Uterus (tissue), 4 donors: Measurements from ENCODE around the gene CFAP97. TPM values are rescaled to one million over a fixed set of nuclear protein-coding genes. Genes with fewer than 3 reads are reported as not detected.

Experiments used
- DNase-seq, 2 donors: peaks; one replicate each; pipeline ENCODE4 v3.0.0-alpha.2; 2019 to 2020
- H3K27ac ChIP-seq, 2 donors: fragments of 200-600 bp; sonication (generic); 1 replicate in 1 of 2; 2 replicates in 1 of 2; pipeline ENCODE4 v1.5.1; 2016 to 2018
- H3K27me3 ChIP-seq, 2 donors: fragments of 200-600 bp; sonication (generic); one replicate each; pipeline ENCODE4 v1.5.1; 2018 to 2019; ENCODE audit warnings: control low read depth in 1 of 2
- H3K36me3 ChIP-seq, 2 donors: fragments of 200-600 bp; sonication (generic); one replicate each; pipeline ENCODE4 v1.5.1; 2019; ENCODE audit warnings: control low read depth in 1 of 2
- H3K4me1 ChIP-seq, 2 donors: fragments of 200-600 bp; sonication (generic); one replicate each; pipeline ENCODE4 v1.5.1; 2018 to 2019; ENCODE audit warnings: control low read depth in 1 of 2
- H3K4me3 ChIP-seq, 2 donors: fragments of 200-600 bp; sonication (generic); 1 replicate in 1 of 2; 2 replicates in 1 of 2; pipeline ENCODE4 v1.5.1; 2018 to 2019; ENCODE audit warnings: mild to moderate bottlenecking in 1 of 2
- H3K9me3 ChIP-seq, 2 donors: fragments of 200-600 bp; sonication (generic); one replicate each; pipeline ENCODE4 v1.5.1; 2019; ENCODE audit warnings: control low read depth in 1 of 2
- POLR2A ChIP-seq, 2 donors: fragments of 450-650 bp; IDR thresholded peaks; one replicate each; pipeline ENCODE4 v1.6.1; 2016; ENCODE audit warnings: antibody characterized with exemption in 2 of 2, mild to moderate bottlenecking in 1 of 2, moderate library complexity in 1 of 2
- intact Hi-C: fragments of 100-400 bp; cut with DNase I; formaldehyde crosslinking; loops from one replicate; pipeline ENCODE4 v1.15.1; 2023; ENCODE audit warnings: low total_unique reads
- total RNA-seq, 4 donors: library from RNA; depleted of rRNA in 3 of 4; stranded (reverse); fragments of >200 nt in 3 of 4; gene quantifications; one replicate each; pipeline versions ENCODE4 v1.1.0 to v1.2.4, GENCODE V29; 2014 to 2023
- TF ChIP-seq, protein P1 (sequence below), 4 experiments: fragments of 200-600 bp in 2 of 4; fragments of 450-650 bp in 2 of 4; sonication (generic) in 2 of 4; IDR thresholded peaks; one replicate each; pipeline ENCODE4 v1.5.1; 2016 to 2019; ENCODE audit warnings: antibody characterized with exemption in 4 of 4, mild to moderate bottlenecking in 2 of 4, moderate library complexity in 1 of 4
- donor health status: DM: yes; HTN: yes; CAD: no.

Gene CFAP97
- total RNA-seq, 4 donors from 2014 or later = 20.9 to 63.1 (median 42.0) TPM

DNA sequence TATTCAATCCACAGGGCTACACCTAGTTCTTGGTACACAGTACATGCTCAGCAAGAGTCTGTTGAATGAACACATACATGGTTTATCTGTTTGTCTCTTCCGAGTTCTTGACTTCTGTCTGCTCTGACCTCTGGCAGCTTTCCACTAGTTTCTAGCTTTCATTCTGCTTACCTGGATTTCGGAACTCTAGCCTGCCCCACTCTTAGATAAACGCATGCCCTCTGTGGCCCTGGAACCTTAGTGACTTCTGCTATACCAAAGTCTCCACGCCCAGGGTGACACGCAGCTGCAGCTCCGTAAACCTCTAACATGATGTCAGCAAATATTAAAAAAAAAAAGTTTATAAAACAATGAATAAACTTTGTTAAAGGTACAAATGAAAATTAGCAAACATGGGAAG lies 62.0 kb downstream of the CFAP97 start:
- Histone ChIP-seq H3K9me3 (no peaks in the 10 kb centered on the region), H3K27me3 (no peaks in the 10 kb centered on the region), H3K36me3 (no peaks in the 10 kb centered on the region), H3K4me1 (no peaks in the 10 kb centered on the region), H3K4me3 (no peak overlapping the region), H3K27ac (no peak overlapping the region)
- intact Hi-C loops = no loop called here
- TF ChIP-seq POLR2A (IDR thresholded peaks at IDR 0.05) = no peak
- TF ChIP-seq, protein P1, sequence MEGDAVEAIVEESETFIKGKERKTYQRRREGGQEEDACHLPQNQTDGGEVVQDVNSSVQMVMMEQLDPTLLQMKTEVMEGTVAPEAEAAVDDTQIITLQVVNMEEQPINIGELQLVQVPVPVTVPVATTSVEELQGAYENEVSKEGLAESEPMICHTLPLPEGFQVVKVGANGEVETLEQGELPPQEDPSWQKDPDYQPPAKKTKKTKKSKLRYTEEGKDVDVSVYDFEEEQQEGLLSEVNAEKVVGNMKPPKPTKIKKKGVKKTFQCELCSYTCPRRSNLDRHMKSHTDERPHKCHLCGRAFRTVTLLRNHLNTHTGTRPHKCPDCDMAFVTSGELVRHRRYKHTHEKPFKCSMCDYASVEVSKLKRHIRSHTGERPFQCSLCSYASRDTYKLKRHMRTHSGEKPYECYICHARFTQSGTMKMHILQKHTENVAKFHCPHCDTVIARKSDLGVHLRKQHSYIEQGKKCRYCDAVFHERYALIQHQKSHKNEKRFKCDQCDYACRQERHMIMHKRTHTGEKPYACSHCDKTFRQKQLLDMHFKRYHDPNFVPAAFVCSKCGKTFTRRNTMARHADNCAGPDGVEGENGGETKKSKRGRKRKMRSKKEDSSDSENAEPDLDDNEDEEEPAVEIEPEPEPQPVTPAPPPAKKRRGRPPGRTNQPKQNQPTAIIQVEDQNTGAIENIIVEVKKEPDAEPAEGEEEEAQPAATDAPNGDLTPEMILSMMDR (IDR thresholded peaks at IDR 0.05) = no peak
- DNase-seq = no peak

DNA sequence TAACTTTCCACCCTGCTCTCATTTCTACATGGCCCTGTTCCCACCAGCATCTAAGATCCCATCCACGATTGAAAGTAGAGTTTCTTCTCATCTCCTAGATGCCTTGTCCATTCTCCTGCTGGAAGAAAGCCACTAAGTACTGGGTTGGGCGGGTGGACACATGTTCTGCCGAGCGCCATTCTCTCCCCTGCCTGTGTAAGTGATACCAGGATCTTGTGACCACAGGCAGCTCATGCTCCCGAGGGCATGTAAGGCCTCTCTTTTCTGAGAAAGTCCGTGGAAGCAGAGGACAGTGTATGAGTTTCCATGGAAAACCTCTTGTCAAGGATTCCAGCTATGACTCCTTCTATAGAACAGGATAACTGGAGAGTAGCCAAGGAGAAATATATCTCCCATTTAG lies 64.1 kb downstream of the CFAP97 start:
- intact Hi-C loops = no loop called here

DNA sequence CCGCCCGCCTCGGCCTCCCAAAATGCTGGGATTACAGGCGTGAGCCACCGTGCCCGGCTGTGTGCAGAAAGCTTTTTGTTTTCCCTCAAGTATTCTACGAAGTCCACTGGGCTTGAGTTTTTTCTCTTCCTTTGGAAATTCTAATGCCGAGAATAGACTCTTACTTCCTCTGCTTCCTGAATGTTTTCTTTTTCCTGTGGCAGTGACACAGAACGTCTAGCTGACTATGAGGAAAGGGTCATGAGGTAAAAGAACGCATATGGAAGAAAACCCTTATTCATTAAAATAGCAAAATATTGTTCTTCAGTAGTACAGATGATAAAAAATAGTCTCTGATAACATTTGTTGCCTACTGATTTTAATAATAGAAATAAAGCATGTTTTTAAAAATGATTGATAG lies 65.6 kb downstream of the CFAP97 start:
- no peak overlapping the region for H3K4me3 ChIP-seq
- H3K9me3 ChIP-seq = no peaks in the 10 kb centered on the region
- no peaks in the 10 kb centered on the region for H3K4me1 ChIP-seq
- intact Hi-C loops = no loop called here
- H3K36me3 ChIP-seq = no peaks in the 10 kb centered on the region
- no peak for DNase-seq
- no peak for TF ChIP-seq POLR2A (IDR thresholded peaks at IDR 0.05)
- TF ChIP-seq, protein P1 (IDR thresholded peaks at IDR 0.05) = no peak
- H3K27ac ChIP-seq = no peak overlapping the region
- H3K27me3 ChIP-seq = no peaks in the 10 kb centered on the region

More for the DNA sequence above, 64.1 kb downstream of the CFAP97 start:
- TF ChIP-seq, protein P1 (IDR thresholded peaks at IDR 0.05) = no peak
- no peak for TF ChIP-seq POLR2A (IDR thresholded peaks at IDR 0.05)
- no peaks in the 10 kb centered on the region for H3K36me3 ChIP-seq
- H3K9me3 ChIP-seq = no peaks in the 10 kb centered on the region
- DNase-seq = no peak
- H3K27ac ChIP-seq = no peak overlapping the region
- no peak overlapping the region for H3K4me3 ChIP-seq
- H3K27me3 ChIP-seq = no peaks in the 10 kb centered on the region
- no peaks in the 10 kb centered on the region for H3K4me1 ChIP-seq

DNA sequence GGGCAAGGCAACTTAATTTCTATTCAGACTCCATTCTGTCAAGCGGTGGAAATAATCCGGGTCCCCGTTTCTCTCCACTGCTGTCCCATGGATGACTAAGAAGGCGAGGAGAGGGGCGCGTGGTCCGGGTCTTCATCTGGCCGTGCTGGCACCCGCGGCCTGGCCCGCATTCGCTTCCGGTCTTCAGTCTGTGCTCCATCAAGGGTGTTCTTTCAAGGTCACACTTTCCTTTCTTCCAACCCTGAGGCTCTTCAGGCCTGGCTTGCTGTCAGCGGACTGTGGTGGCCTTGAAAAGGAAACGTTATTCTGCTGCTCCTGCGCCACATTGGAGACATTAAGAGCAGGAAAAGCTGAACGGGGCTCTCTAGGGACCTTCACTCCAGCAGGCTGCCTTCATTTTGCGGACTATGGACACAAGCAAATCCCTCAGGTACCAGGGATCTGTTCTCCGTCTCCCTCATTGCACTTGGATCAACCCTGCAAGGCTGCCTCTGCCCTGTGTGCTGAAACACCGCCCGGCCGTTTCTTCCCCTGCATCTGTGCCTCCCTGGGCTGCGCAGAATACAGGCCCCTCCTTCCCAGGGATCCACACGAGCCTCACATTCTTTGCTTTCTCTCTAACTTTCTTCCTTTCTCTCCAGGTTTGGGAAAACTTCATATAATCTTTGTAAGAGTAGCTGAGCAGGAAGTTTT lies 66.4 kb downstream of the CFAP97 start:
- H3K27ac ChIP-seq = no peak overlapping the region
- no peak for DNase-seq
- H3K27me3 ChIP-seq = no peaks in the 10 kb centered on the region
- H3K4me1 ChIP-seq = no peaks in the 10 kb centered on the region
- no peaks in the 10 kb centered on the region for H3K9me3 ChIP-seq
- intact Hi-C loops = no loop called here
- H3K4me3 ChIP-seq = no peak overlapping the region
- no peaks in the 10 kb centered on the region for H3K36me3 ChIP-seq
- TF ChIP-seq, protein P1 (IDR thresholded peaks at IDR 0.05) = no peak
- no peak for TF ChIP-seq POLR2A (IDR thresholded peaks at IDR 0.05)

DNA sequence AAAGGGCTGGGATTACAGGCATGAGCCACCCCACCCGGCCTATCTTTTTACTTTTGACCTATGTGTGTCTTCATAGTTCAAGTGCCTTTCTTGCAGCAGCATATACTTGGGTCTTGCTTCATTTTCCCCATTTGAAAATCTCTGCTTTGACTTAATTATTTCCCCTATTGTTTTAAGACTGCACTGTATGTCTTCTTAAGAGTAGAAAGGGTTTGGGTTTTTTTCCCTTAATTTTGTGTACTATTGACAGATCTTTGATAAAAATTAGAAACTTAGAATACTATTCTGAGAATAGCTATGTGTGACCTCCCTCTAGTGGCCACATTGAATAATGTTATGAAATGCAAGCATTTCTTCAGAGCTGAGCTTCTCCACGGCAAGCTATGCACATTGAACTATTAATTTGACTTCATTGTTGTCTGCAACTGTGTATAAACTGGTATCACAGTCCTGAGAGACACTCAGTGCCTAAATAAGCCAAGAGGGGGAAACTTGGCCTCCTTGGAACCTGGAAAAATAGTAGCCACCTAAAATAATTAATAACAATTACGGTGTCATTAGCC lies 69.4 kb downstream of the CFAP97 start:
- intact Hi-C loops = no loop called here
- TF ChIP-seq POLR2A (IDR thresholded peaks at IDR 0.05) = no peak
- TF ChIP-seq, protein P1 (IDR thresholded peaks at IDR 0.05) = peak; percentile 71 to 82 (median 78)
- Histone ChIP-seq H3K4me3 (no peak overlapping the region), H3K4me1 (no peaks in the 10 kb centered on the region), H3K36me3 (no peaks in the 10 kb centered on the region), H3K27me3 (no peaks in the 10 kb centered on the region), H3K27ac (no peak overlapping the region), H3K9me3 (no peaks in the 10 kb centered on the region)
- DNase-seq = no peak
